CD4-positive, alpha-beta T cell (primary cell): ENCODE data around the gene SELENOS. TPM values are rescaled to one million over a fixed set of nuclear protein-coding genes. Genes with fewer than 3 reads are reported as not detected.

ENCODE experiments used
- ATAC-seq: fragments of 200-7000 bp; cut with Tn5 transposase; one replicate; pipeline ENCODE4 v1.10.0; 2022; ENCODE audit warnings: mild to moderate bottlenecking; ENCODE audit not compliant: poor library complexity
- CTCF ChIA-PET: fragments of 350-600 bp; sonication (Branson Sonifier 250); formaldehyde crosslinking; loops from one replicate; lab custom pipeline; 2021; ENCODE audit warnings: antibody characterized with exemption, inconsistent platforms; lab: Charles Lee
- POLR2A ChIA-PET: fragments of 350-600 bp; sonication (Branson Sonifier 250); formaldehyde crosslinking; loops from one replicate; lab custom pipeline; 2021; ENCODE audit warnings: antibody characterized with exemption, inconsistent platforms; lab: Charles Lee
- DNase-seq, 14 experiments: peaks; one replicate each; pipeline ENCODE4 v3.0.0-alpha.2; 2013 to 2020; ENCODE audit warnings: mixed read lengths in 2 of 14
- H3K27ac ChIP-seq, 2 donors: one replicate each; pipeline versions ENCODE4 v1.5.1 to v1.7.0; 2013; ENCODE audit warnings: low read length in 2 of 2, low read depth in 1 of 2, mild to moderate bottlenecking in 1 of 2
- H3K27me3 ChIP-seq, 2 experiments: 1 replicate in 1 of 2; 2 replicates in 1 of 2; pipeline versions ENCODE4 v1.6.1 to v1.7.0; 2013; ENCODE audit warnings: low read length in 2 of 2, control low read depth in 1 of 2, mild to moderate bottlenecking in 1 of 2, moderate library complexity in 1 of 2; ENCODE audit not compliant: insufficient read depth in 2 of 2, control insufficient read depth in 1 of 2
- H3K36me3 ChIP-seq: one replicate; pipeline ENCODE4 v1.6.1; 2013; ENCODE audit warnings: low read length, control low read depth; ENCODE audit not compliant: insufficient read depth
- H3K4me1 ChIP-seq: one replicate; pipeline ENCODE4 v1.6.1; 2013; ENCODE audit warnings: low read length, control low read depth; ENCODE audit not compliant: insufficient read depth
- H3K4me3 ChIP-seq: one replicate; pipeline ENCODE4 v1.5.1; 2013; ENCODE audit warnings: mild to moderate bottlenecking, low read length, moderate library complexity
- H3K9me3 ChIP-seq, 2 experiments: 1 replicate in 1 of 2; 2 replicates in 1 of 2; pipeline versions ENCODE4 v1.6.1 to v1.7.0; 2013; ENCODE audit warnings: low read length in 2 of 2, mild to moderate bottlenecking in 2 of 2, control low read depth in 1 of 2, moderate library complexity in 1 of 2; ENCODE audit not compliant: control insufficient read depth in 1 of 2, insufficient read depth in 1 of 2
- H3K27ac Mint-ChIP-seq: one replicate; pipeline ENCODE4 v1.8.0; 2020; ENCODE audit warnings: mixed read lengths
- H3K27me3 Mint-ChIP-seq: one replicate; pipeline ENCODE4 v1.8.0; 2021; ENCODE audit warnings: mixed read lengths
- H3K36me3 Mint-ChIP-seq: one replicate; pipeline ENCODE4 v1.8.0; 2021; ENCODE audit warnings: low read depth, mixed read lengths
- H3K4me1 Mint-ChIP-seq: one replicate; pipeline ENCODE4 v1.8.0; 2021; ENCODE audit warnings: low read depth, mixed read lengths
- H3K4me3 Mint-ChIP-seq: one replicate; pipeline ENCODE4 v1.8.0; 2020; ENCODE audit warnings: mild to moderate bottlenecking, mixed read lengths
- H3K9me3 Mint-ChIP-seq: one replicate; pipeline ENCODE4 v1.8.0; 2020; ENCODE audit warnings: mixed read lengths
- CTCF ChIP-seq: fragments of 200-600 bp; IDR thresholded peaks from one replicate; pipeline ENCODE4 v1.8.0; 2022; ENCODE audit warnings: antibody characterized with exemption, mild to moderate bottlenecking
- intact Hi-C, 2 experiments: fragments of 100-400 bp; cut with DNase I in 1 of 2; cut with micrococcal nuclease in 1 of 2; formaldehyde crosslinking; loops; one replicate each; pipeline versions ENCODE4 v1.15.1 to v1.9.0; 2023 to 2025; cut with DNase I, micrococcal nuclease
- total RNA-seq, 174 experiments: library from RNA in 2 of 174; stranded (reverse) in 2 of 174; gene quantifications; one replicate each; pipeline ENCODE4 v1.2.3 and lab custom pipeline; 2021 to 2026

The SELENOS gene
- total RNA-seq, 2 experiments from 2014 or later: 41.7 to 48.5 TPM

GRCh38 chr15:101277943-101278564 lies 769 bp upstream of the SELENOS start:
- ATAC-seq: no peak
- DNase-seq: no peak
- no peaks in the 10 kb centered on the region for H3K27me3 ChIP-seq
- ChIA-PET CTCF (interaction anchor here (1.6 kb wide), 1 partner anchor 11 kb away, joined by 5 read pairs; no protein-coding TSS in a partner anchor), POLR2A (interaction anchor here (1.0 to 1.6 kb wide), 2 partner anchors 17 to 26 kb away, joined by 6 to 10 read pairs; partner anchors contain the start of genes CHSY1 and SNRPA1)
- peak overlapping the region; percentile 92 for H3K4me3 Mint-ChIP-seq
- peaks cover 53% of the 10 kb centered on the region for H3K36me3 ChIP-seq
- intact Hi-C loops: loop anchor here (1.0 to 10.0 kb wide), 7 partner anchors 16 to 933 kb away; partner anchors contain the start of genes ADAMTS17 (in 1 of the 2), ASB7 (in 1 of the 2), CHSY1 (in 1 of the 2) and LINS1 (in 1 of the 2)
- H3K27ac ChIP-seq: no peak overlapping the region
- peak overlapping the region; percentile 92 for H3K4me3 ChIP-seq
- H3K27ac Mint-ChIP-seq: peak overlapping the region; percentile 88
- no peaks in the 10 kb centered on the region for H3K9me3 ChIP-seq
- peaks cover 23% of the 10 kb centered on the region for H3K4me1 ChIP-seq
- TF ChIP-seq CTCF: no peak
- peaks cover 24% of the 10 kb centered on the region for H3K4me1 Mint-ChIP-seq
- H3K9me3 Mint-ChIP-seq: no peaks in the 10 kb centered on the region
- peaks cover 79% of the 10 kb centered on the region for H3K36me3 Mint-ChIP-seq
- no peaks in the 10 kb centered on the region for H3K27me3 Mint-ChIP-seq

DNA sequence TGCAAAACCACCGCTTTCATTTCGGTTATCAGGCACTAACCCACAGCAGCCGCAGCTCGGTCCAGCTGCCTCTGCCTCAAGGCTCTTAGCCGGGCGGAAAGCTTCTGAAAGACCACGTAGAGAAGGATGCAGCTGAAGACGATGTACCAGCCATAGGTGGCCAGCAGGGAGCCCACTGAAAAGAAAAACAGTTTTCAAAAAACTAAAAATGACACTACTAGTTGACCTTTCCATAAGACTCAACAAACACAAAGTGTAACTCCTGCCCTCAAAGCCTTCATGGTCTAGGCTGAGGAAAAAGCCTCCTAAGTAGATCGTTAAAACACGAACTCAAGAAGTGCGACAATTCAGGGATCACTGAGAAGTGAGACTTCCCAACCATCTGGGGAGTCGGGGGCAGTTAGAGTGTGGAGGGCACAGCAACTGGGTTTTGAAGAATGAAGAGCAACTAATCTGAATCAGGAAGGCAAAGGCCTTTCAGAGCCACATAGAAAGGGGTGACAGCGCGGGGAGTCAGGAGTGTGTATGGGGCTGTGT lies 716 bp downstream of the SELENOS start:
- ATAC-seq: peak; percentile 2
- peak overlapping the region; percentile 95 for H3K27ac Mint-ChIP-seq

More for the DNA sequence above, 716 bp downstream of the SELENOS start:
- intact Hi-C loops: loop anchor here (1.0 to 10.0 kb wide), 7 partner anchors 18 to 932 kb away; partner anchors contain the start of genes ADAMTS17 (in 1 of the 2), ASB7 (in 1 of the 2), CHSY1 (in 1 of the 2) and LINS1 (in 1 of the 2)
- no peak for TF ChIP-seq CTCF
- Mint-ChIP-seq H3K4me1 (peaks cover 24% of the 10 kb centered on the region), H3K9me3 (no peaks in the 10 kb centered on the region), H3K27me3 (no peaks in the 10 kb centered on the region), H3K36me3 (peaks cover 79% of the 10 kb centered on the region), H3K4me3 (peak overlapping the region; percentile 97)
- peaks cover 55% of the 10 kb centered on the region for H3K36me3 ChIP-seq
- H3K9me3 ChIP-seq: no peaks in the 10 kb centered on the region
- CTCF ChIA-PET: interaction anchor here (0.7 to 1.0 kb wide), 2 partner anchors 9 to 12 kb away, joined by 3 read pairs; no protein-coding TSS in a partner anchor
- H3K27me3 ChIP-seq: no peaks in the 10 kb centered on the region
- DNase-seq: peak in 3 of 14 experiments; percentile 32 to 52 (median 36)
- POLR2A ChIA-PET: no interaction called here
- peaks cover 23% of the 10 kb centered on the region for H3K4me1 ChIP-seq
- peak overlapping the region; percentile 92 for H3K4me3 ChIP-seq
- H3K27ac ChIP-seq: peak overlapping the region; percentile 56 to 58
